Aortic smooth muscle cell (primary cell): ENCODE results near the gene CCDC15. TPM values are rescaled to one million over a fixed set of nuclear protein-coding genes. Genes with fewer than 3 reads are reported as not detected.

ENCODE experiments used
- total RNA-seq: library from RNA; depleted of rRNA; stranded (reverse); fragments of >200 nt; gene quantifications from 2 replicates; pipeline ENCODE4 v1.2.3, GENCODE V29; 2014

Gene CCDC15, protein sequence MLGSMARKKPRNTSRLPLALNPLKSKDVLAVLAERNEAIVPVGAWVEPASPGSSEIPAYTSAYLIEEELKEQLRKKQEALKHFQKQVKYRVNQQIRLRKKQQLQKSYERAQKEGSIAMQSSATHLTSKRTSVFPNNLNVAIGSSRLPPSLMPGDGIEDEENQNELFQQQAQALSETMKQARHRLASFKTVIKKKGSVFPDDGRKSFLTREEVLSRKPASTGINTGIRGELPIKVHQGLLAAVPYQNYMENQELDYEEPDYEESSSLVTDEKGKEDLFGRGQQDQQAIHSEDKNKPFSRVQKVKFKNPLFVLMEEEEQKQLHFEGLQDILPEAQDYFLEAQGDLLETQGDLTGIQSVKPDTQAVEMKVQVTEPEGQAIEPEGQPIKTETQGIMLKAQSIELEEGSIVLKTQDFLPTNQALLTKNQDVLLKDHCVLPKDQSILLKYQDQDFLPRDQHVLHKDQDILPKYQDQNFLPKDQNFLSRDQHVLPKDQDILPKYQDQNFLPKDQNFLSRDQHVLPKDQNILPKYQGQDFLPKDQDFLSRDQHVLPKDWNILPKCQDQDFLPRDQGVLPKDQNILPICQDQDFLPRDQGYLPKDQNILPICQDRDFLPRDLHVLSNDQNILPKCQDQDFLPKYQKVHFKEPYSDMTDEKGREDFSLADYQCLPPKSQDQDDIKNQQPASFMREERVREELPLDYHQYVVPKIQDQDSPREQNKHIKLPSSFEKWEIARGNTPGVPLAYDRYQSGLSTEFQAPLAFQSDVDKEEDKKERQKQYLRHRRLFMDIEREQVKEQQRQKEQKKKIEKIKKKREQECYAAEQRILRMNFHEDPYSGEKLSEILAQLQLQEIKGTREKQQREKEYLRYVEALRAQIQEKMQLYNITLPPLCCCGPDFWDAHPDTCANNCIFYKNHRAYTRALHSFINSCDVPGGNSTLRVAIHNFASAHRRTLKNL
- total RNA-seq: 1.4 and 1.7 TPM in 2 replicates

GRCh38 chr11:124953753-124954589 lies at the start of gene CCDC15:
Gene CCDC15 (plus strand): TSS chr11:124954202. CDS start chr11:124954733, 531 bp downstream.

GRCh38 chr11:124918950-124919349 lies 35.1 kb upstream of the CCDC15 start, which contains the start of gene HEPN1:
Gene HEPN1 (plus strand): TSS chr11:124919250.

DNA sequence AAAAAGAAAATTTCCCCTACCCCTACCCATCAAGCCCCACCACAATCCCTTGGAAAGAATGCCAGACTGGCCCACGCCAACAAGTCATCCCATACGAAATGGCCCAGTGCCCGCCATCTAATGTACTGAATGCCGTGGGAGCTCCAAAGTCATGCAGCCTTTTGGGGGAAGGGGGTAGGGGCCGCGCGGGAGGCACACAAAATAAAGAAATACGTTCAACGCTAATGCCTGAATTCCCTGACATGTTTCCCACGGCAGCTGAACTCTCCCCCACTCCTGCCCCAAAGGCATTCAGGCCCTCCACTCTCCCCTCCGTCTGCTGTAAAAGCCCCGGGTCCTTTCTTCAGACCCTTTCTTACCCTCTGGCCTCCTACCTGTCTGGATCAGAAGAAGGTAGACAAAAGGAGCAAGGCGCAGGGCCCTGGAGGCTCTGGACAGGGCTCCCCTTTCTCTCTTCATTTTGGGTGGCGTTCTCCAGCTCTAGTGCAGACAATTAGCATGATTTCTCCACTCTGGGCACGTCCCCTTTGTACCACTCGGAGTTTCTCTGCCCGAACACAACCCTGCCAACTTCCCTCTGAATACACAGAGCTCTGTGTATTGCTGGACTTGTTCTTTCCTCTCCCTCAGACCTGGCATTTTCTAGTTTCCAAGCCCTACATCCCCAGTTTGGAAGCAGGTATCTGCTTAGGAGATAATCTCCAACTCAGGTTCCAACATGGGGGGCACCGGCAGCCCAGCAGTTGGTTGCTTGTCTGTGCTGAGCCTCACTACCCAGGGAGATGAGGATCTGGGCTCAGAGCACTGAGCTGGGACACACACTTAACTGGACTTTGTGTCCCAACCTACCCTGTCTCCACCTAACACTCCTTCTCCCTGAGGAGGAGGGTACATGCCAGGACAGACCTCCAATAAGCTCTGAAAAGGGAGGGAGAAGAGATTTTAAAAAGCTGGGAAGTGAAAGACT lies 18.2 kb upstream of the CCDC15 start, which contains the start of gene HEPACAM:
TSS of gene HEPACAM (minus strand) at position 500 of the 967 bp plus-strand sequence. CDS start at position 459, 41 bp downstream.

DNA sequence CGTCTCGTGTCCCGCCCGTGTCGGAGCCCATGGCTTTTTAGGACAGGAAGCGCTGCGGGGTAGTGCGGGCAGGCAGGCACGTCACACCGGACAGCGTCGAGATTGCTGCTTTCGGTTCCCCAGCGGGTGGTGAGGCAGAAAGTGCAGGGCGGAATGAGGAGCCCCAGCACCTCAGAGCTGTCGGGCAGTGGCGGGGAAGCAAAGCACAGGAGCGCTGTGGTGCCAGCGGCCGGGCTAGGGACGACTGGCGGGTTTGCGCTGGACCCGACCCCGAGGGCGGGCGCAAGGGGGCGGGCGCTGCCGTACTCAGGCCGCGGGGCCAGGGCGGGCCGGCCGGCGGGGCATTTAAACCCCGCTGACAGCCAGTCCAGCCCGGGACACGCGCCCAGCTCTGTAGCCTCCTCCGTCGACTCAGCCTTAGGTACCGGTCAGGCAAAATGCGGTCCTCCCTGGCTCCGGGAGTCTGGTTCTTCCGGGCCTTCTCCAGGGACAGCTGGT lies 109.0 kb downstream of the CCDC15 start, which contains the start of gene SLC37A2:
TSS of gene SLC37A2 (plus strand) at position 375 of the 498 bp plus-strand sequence. CDS start at position 438, 63 bp downstream.

Other genes with a start within 250 kb of the CCDC15 start
- 0.40 and 1.1 TPM in 2 replicates for gene NRGN, start 214.3 kb upstream of the CCDC15 start, total RNA-seq
- gene VSIG2, start 201.9 kb upstream of the CCDC15 start, total RNA-seq: 0.06 and 0.13 TPM in 2 replicates
- gene ESAM, start 191.9 kb upstream of the CCDC15 start, total RNA-seq: 7.0 and 13.6 TPM in 2 replicates
- gene MSANTD2, start 153.8 kb upstream of the CCDC15 start, total RNA-seq: 5.9 and 7.4 TPM in 2 replicates
- gene ROBO3, start 88.8 kb upstream of the CCDC15 start, total RNA-seq: 2.5 and 2.7 TPM in 2 replicates
- gene ROBO4, start 56.3 kb upstream of the CCDC15 start, total RNA-seq: 1.9 and 3.6 TPM in 2 replicates
- gene HEPN1, start 35.0 kb upstream of the CCDC15 start, total RNA-seq: not detected in 2 replicates
- gene HEPACAM, start 18.2 kb upstream of the CCDC15 start, total RNA-seq: not detected in 2 replicates
- gene SLC37A2, start 109.1 kb downstream of the CCDC15 start, total RNA-seq: 0.06 and 0.13 TPM in 2 replicates
- 19.7 and 27.2 TPM in 2 replicates for gene TMEM218, start 157.4 kb downstream of the CCDC15 start, total RNA-seq
- gene PKNOX2, start 210.5 kb downstream of the CCDC15 start, total RNA-seq: 0.92 and 1.1 TPM in 2 replicates